PC-3 (cell line): Measurements from ENCODE around the gene COMTD1. TPM values are rescaled to one million over a fixed set of nuclear protein-coding genes. Genes with fewer than 3 reads are reported as not detected.

ENCODE experiments used
- ATAC-seq: fragments of 200-7000 bp; cut with Tn5 transposase; 2 replicates; pipeline ENCODE4 v1.9.1; 2020; ENCODE audit warnings: mild to moderate bottlenecking, moderate library complexity
- BruUV-seq: library from RNA; stranded (reverse); fragments of 400-500 nt; replicated peaks from 2 replicates; lab custom pipeline; 2021; lab: Mats Ljungman, UMichigan
- CTCF ChIA-PET: fragments of 300-600 bp; sonication (Branson Sonifier 250); formaldehyde crosslinking; loops from one replicate; lab custom pipeline; 2022; ENCODE audit warnings: antibody characterized with exemption; lab: Charles Lee
- POLR2A ChIA-PET: fragments of 300-600 bp; sonication (Branson Sonifier 250); formaldehyde crosslinking; loops from one replicate; lab custom pipeline; 2022; ENCODE audit warnings: antibody characterized with exemption; ENCODE audit not compliant: unreplicated experiment; lab: Charles Lee
- DNase-seq: peaks from one replicate; pipeline ENCODE4 v3.0.0-alpha.2; 2015
- H2AFZ ChIP-seq: fragments of 300-600 bp; sonication (generic); 2 replicates; pipeline ENCODE4 v1.6.0; 2016; ENCODE audit warnings: antibody characterized with exemption, low read length
- H3F3A ChIP-seq: fragments of 300-600 bp; sonication (generic); one replicate; pipeline ENCODE4 v1.6.0; 2017; ENCODE audit warnings: antibody characterized with exemption, low read length, control low read depth, mild to moderate bottlenecking; ENCODE audit not compliant: unreplicated experiment
- H3K27ac ChIP-seq: fragments of 300-600 bp; sonication (generic); 2 replicates; pipeline ENCODE4 v1.5.1; 2016; ENCODE audit warnings: mild to moderate bottlenecking, low read length
- H3K27me3 ChIP-seq: fragments of 300-600 bp; sonication (generic); 2 replicates; pipeline ENCODE4 v1.6.1; 2016; ENCODE audit warnings: low read length, mixed read lengths
- H3K36me3 ChIP-seq: fragments of 300-600 bp; sonication (generic); 2 replicates; pipeline ENCODE4 v1.6.1; 2016; ENCODE audit warnings: low read depth, mixed run types, low read length, mixed read lengths
- H3K4me1 ChIP-seq: fragments of 300-600 bp; sonication (generic); 2 replicates; pipeline ENCODE4 v1.5.1; 2016; ENCODE audit warnings: low read length; ENCODE audit not compliant: insufficient read depth
- H3K4me2 ChIP-seq: fragments of 300-600 bp; sonication (generic); 2 replicates; pipeline ENCODE4 v1.6.0; 2016; ENCODE audit warnings: low read length
- H3K4me3 ChIP-seq: fragments of 300-600 bp; sonication (generic); 2 replicates; pipeline ENCODE4 v1.5.1; 2016; ENCODE audit warnings: mild to moderate bottlenecking, low read length, mixed read lengths
- H3K79me2 ChIP-seq: fragments of 300-600 bp; sonication (generic); 2 replicates; pipeline ENCODE4 v1.6.1; 2017; ENCODE audit warnings: low read length, mixed read lengths
- H3K9ac ChIP-seq: fragments of 300-600 bp; sonication (generic); 2 replicates; pipeline ENCODE4 v1.6.0; 2016; ENCODE audit warnings: mild to moderate bottlenecking, low read length
- H3K9me2 ChIP-seq: fragments of 300-600 bp; sonication (generic); replicated peaks from 2 replicates; pipeline ENCODE4 v1.6.1; 2016; ENCODE audit warnings: mixed run types, low read length, mixed read lengths
- H3K9me3 ChIP-seq: fragments of 300-600 bp; sonication (generic); 2 replicates; pipeline ENCODE4 v1.6.1; 2016; ENCODE audit warnings: low read length, mixed read lengths
- H4K20me1 ChIP-seq: fragments of 300-600 bp; sonication (generic); 2 replicates; pipeline ENCODE4 v1.6.1; 2016; ENCODE audit warnings: low read length, mixed read lengths
- CTCF ChIP-seq: fragments of 300-600 bp; sonication (generic); conservative IDR thresholded peaks from 2 replicates; pipeline ENCODE4 v1.5.1; 2017; ENCODE audit warnings: antibody characterized with exemption, low read depth, mild to moderate bottlenecking, low read length
- EZH2 ChIP-seq: fragments of 300-600 bp; sonication (generic); IDR thresholded peaks from one replicate; pipeline ENCODE4 v1.6.1; 2017; ENCODE audit warnings: antibody characterized with exemption, mild to moderate bottlenecking, low read length; ENCODE audit not compliant: unreplicated experiment
- EZH2phosphoT487 ChIP-seq: fragments of 300-600 bp; sonication (generic); IDR thresholded peaks from 2 replicates; pipeline ENCODE4 v1.6.1; 2018; ENCODE audit warnings: mild to moderate bottlenecking, antibody characterized with exemption, low read length, borderline replicate concordance
- intact Hi-C: fragments of 100-400 bp; cut with micrococcal nuclease; formaldehyde crosslinking; loops from 2 replicates; pipeline ENCODE4 v1.9.0; 2023
- total RNA-seq: library from RNA; depleted of rRNA; stranded (reverse); fragments of >200 nt; gene quantifications from 2 replicates; pipeline ENCODE4 v1.2.3, GENCODE V29; 2014; rRNA removed

The COMTD1 gene
- total RNA-seq, 1 experiment from 2014 or later: 183 TPM

DNA sequence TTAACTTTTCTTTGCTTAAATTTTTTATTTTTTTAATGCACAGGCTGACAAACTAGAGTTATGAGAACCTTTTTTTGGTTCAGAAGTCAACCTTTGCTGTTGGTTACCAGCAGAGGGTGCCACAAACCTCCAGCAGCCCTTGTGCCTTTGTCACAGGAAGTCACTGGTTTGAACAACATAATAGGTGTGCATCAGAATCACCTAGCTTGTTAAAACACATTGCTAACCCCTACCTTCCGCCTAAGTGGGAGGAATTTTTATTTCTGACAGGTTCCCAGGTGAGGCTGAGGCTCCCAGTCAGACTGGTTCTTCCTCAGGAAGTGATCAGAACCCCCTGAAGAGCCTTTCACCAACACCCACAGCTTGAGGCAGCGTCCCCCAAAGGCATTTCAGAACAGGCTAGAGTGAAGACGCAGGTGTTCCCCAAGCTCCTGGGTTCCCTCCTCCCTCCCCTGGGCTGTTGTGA, 47.8 kb downstream of the COMTD1 start:
- POLR2A ChIA-PET: interaction anchor here (0.5 to 1.5 kb wide), 9 partner anchors 9 to 1547 kb away, joined by 3 to 25 read pairs (median 8); partner anchors contain the start of gene VDAC2
- no peaks in the 10 kb centered on the region for H4K20me1 ChIP-seq
- no peak overlapping the region for H3K9ac ChIP-seq
- peaks cover 31% of the 10 kb centered on the region for H3K4me1 ChIP-seq
- ATAC-seq (peak; percentile 64), DNase-seq (peak; percentile 99)
- peak overlapping the region; percentile 25; the same call in 1 of the 2 replicates for H2AFZ ChIP-seq
- no TSS peak for BruUV-seq
- no peaks in the 10 kb centered on the region for H3K79me2 ChIP-seq
- H3K27ac ChIP-seq: peak overlapping the region; percentile 6
- CTCF ChIA-PET: interaction anchor here (0.6 to 5.5 kb wide), 11 partner anchors 17 to 1804 kb away, joined by 3 to 170 read pairs (median 5); partner anchors contain the start of genes COMTD1 and VDAC2
- peak; percentile 98 for TF ChIP-seq CTCF
- TF ChIP-seq EZH2: no peak
- H3K9me2 ChIP-seq: no peaks in the 10 kb centered on the region
- 0 out of 2 replicates have a peak overlapping the region, but pooled peaks have one; percentile 17 for H3K4me2 ChIP-seq
- no peaks in the 10 kb centered on the region for H3K27me3 ChIP-seq
- no peaks in the 10 kb centered on the region for H3K9me3 ChIP-seq
- peaks cover 8% of the 10 kb centered on the region for H3F3A ChIP-seq
- no peak overlapping the region for H3K4me3 ChIP-seq
- intact Hi-C loops: loop anchor here (1.0 to 5.0 kb wide), 5 partner anchors 22 to 209 kb away; partner anchors contain the start of gene VDAC2
- no peaks in the 10 kb centered on the region for H3K36me3 ChIP-seq

GRCh38 chr10:75186310-75186709, 49.4 kb downstream of the COMTD1 start:
- H3K27me3 ChIP-seq: no peaks in the 10 kb centered on the region
- H3K9me3 ChIP-seq: no peaks in the 10 kb centered on the region
- intact Hi-C loops: loop anchor here (5.0 kb wide), 1 partner anchor 211 kb away; no protein-coding TSS in a partner anchor
- no peak overlapping the region for H3K4me3 ChIP-seq
- DNase-seq (no peak), ATAC-seq (no peak)
- no peak overlapping the region for H3K27ac ChIP-seq
- H3K36me3 ChIP-seq: no peaks in the 10 kb centered on the region
- H4K20me1 ChIP-seq: no peaks in the 10 kb centered on the region
- H3F3A ChIP-seq: peaks cover 8% of the 10 kb centered on the region
- CTCF ChIA-PET: interaction anchor here (0.6 to 5.5 kb wide), 8 partner anchors 9 to 70 kb away, joined by 3 to 170 read pairs (median 6); partner anchors contain the start of genes COMTD1 and VDAC2
- H3K79me2 ChIP-seq: no peaks in the 10 kb centered on the region
- no TSS peak for BruUV-seq
- no peaks in the 10 kb centered on the region for H3K9me2 ChIP-seq
- peaks cover 21% of the 10 kb centered on the region for H3K4me1 ChIP-seq
- TF ChIP-seq CTCF: no peak
- no peak for TF ChIP-seq EZH2phosphoT487
- no peak for TF ChIP-seq EZH2
- H2AFZ ChIP-seq: no peak overlapping the region
- 0 out of 2 replicates have a peak overlapping the region, but pooled peaks have one; percentile 0 for H3K4me2 ChIP-seq
- no peak overlapping the region for H3K9ac ChIP-seq
- POLR2A ChIA-PET: interaction anchor here (0.6 kb wide), 2 partner anchors 17 to 352 kb away, joined by 5 to 11 read pairs; no protein-coding TSS in a partner anchor

Other genes with a start within 250 kb of the COMTD1 start
- 47.4 and 48.6 TPM in 2 replicates for gene SAMD8, start 124.3 kb downstream of the COMTD1 start, total RNA-seq
- 463 and 542 TPM in 2 replicates for gene VDAC2, start 25.2 kb downstream of the COMTD1 start, total RNA-seq
- 42.3 and 72.1 TPM in 2 replicates for gene ZNF503, start 165.8 kb upstream of the COMTD1 start, total RNA-seq
- gene LRMDA, start 195.7 kb upstream of the COMTD1 start, total RNA-seq: 1.2 and 3.6 TPM in 2 replicates